Measurements from ENCODE around the gene LRRC75B. TPM values are rescaled to one million over a fixed set of nuclear protein-coding genes. Genes with fewer than 3 reads are reported as not detected.
"Not testable (repeated sequence)": the region's sequence is repeated elsewhere in the genome, so short reads cannot be mapped to it uniquely, and the experiment has no call there.

LRRC75B gene
- polyA plus RNA-seq, result 36.6 TPM
- long read RNA-seq, donor 1, partial matches to known transcripts, result 0 of 2 reads
- long read RNA-seq, donor 1, other reads (novel, unspliced or antisense), result 0 of 2 reads
- long read RNA-seq, donor 2, partial matches to known transcripts, result 6 of 14 reads
- long read RNA-seq, donor 2, other reads (novel, unspliced or antisense), result 0 of 14 reads
- long read RNA-seq, donor 3, transcript LRRC75B-201 (4 exons, 1,238 nt), result major isoform, 7 of 16 reads
- long read RNA-seq, donor 3, partial matches to known transcripts, result 6 of 16 reads
- long read RNA-seq, donor 3, other reads (novel, unspliced or antisense), result 0 of 16 reads
- long read RNA-seq, donor 4, result 0 reads
- long read RNA-seq, donor 5, partial matches to known transcripts, result 0 of 2 reads
- long read RNA-seq, donor 5, other reads (novel, unspliced or antisense), result 0 of 2 reads
- long read RNA-seq, donor 6, partial matches to known transcripts, result 0 of 5 reads
- long read RNA-seq, donor 6, other reads (novel, unspliced or antisense), result 0 of 5 reads
- long read RNA-seq, donor 7, partial matches to known transcripts, result 0 of 5 reads
- long read RNA-seq, donor 7, other reads (novel, unspliced or antisense), result 0 of 5 reads
- long read RNA-seq, donor 8, partial matches to known transcripts, result 0 of 8 reads
- long read RNA-seq, donor 8, other reads (novel, unspliced or antisense), result 0 of 8 reads
- long read RNA-seq, donor 9, partial matches to known transcripts, result 0 of 2 reads
- long read RNA-seq, donor 9, other reads (novel, unspliced or antisense), result 0 of 2 reads
- long read RNA-seq, donor 10, partial matches to known transcripts, result 0 of 4 reads
- long read RNA-seq, donor 10, other reads (novel, unspliced or antisense), result 0 of 4 reads
- long read RNA-seq, donor 11, transcript LRRC75B-201 (4 exons, 1,238 nt), result major isoform, 6 of 9 reads
- long read RNA-seq, donor 11, partial matches to known transcripts, result 0 of 9 reads
- long read RNA-seq, donor 11, other reads (novel, unspliced or antisense), result 0 of 9 reads

- Histone ChIP-seq H3K27me3 (ENCODE audit: control insufficient read depth, insufficient read depth, low read length) (no peaks in the 10 kb centered on the region), H3K9me3 (ENCODE audit: control insufficient read depth, low read depth, low read length) (no peaks in the 10 kb centered on the region), H3K36me3 (ENCODE audit: control insufficient read depth, insufficient read depth, low read length) (peaks cover 17% of the 10 kb centered on the region), H3K4me3 (ENCODE audit: low read length) (peak within 1 kb of the TSS; percentile 70), H3K4me1 (ENCODE audit: control insufficient read depth, insufficient read depth, low read length) (peaks cover 23% of the 10 kb centered on the region), H3K27ac (ENCODE audit: low read length) (peak within 1 kb of the TSS; percentile 92)
- peak; percentile 91 to 96 for DNase-seq
- no CpG with 5 or more reads among the region's 72 CpGs for WGBS (ENCODE audit: insufficient coverage, low lambda C conversion rate)
These were observed at the start of gene LRRC75B for GRCh38 chr22:24592851-24593558. LRRC75B (minus strand) TSS chr22:24593073; CDS start chr22:24593039, 34 bp downstream.

- not testable (repeated sequence) for H3K9me3 ChIP-seq (ENCODE audit: control insufficient read depth, low read depth, low read length); H3K4me1 ChIP-seq (ENCODE audit: control insufficient read depth, insufficient read depth, low read length); H3K4me3 ChIP-seq (ENCODE audit: low read length); H3K27me3 ChIP-seq (ENCODE audit: control insufficient read depth, insufficient read depth, low read length); H3K36me3 ChIP-seq (ENCODE audit: control insufficient read depth, insufficient read depth, low read length); DNase-seq; H3K27ac ChIP-seq (ENCODE audit: low read length)
- no CpG with 5 or more reads among the region's 1 CpG for WGBS (ENCODE audit: insufficient coverage, low lambda C conversion rate)
These were observed 49.4 kb upstream of the LRRC75B start for GRCh38 chr22:24642307-24642706.

GRCh38 chr22:24636513-24636912, 43.6 kb upstream of the LRRC75B start:
- not testable (repeated sequence) for DNase-seq; H3K9me3 ChIP-seq (ENCODE audit: control insufficient read depth, low read depth, low read length); H3K4me1 ChIP-seq (ENCODE audit: control insufficient read depth, insufficient read depth, low read length); H3K36me3 ChIP-seq (ENCODE audit: control insufficient read depth, insufficient read depth, low read length); H3K27me3 ChIP-seq (ENCODE audit: control insufficient read depth, insufficient read depth, low read length); H3K27ac ChIP-seq (ENCODE audit: low read length); H3K4me3 ChIP-seq (ENCODE audit: low read length)
- WGBS (ENCODE audit: insufficient coverage, low lambda C conversion rate), result no CpG with 5 or more reads among the region's 3 CpGs

GRCh38 chr22:24634776-24635389, 42.0 kb upstream of the LRRC75B start:
- not testable (repeated sequence) for H3K4me3 ChIP-seq (ENCODE audit: low read length); H3K27me3 ChIP-seq (ENCODE audit: control insufficient read depth, insufficient read depth, low read length); H3K36me3 ChIP-seq (ENCODE audit: control insufficient read depth, insufficient read depth, low read length); H3K9me3 ChIP-seq (ENCODE audit: control insufficient read depth, low read depth, low read length); H3K4me1 ChIP-seq (ENCODE audit: control insufficient read depth, insufficient read depth, low read length); H3K27ac ChIP-seq (ENCODE audit: low read length); DNase-seq
- no CpG with 5 or more reads among the region's 10 CpGs for WGBS (ENCODE audit: insufficient coverage, low lambda C conversion rate)

- not testable (repeated sequence) for H3K9me3 ChIP-seq (ENCODE audit: control insufficient read depth, low read depth, low read length); H3K36me3 ChIP-seq (ENCODE audit: control insufficient read depth, insufficient read depth, low read length); H3K4me1 ChIP-seq (ENCODE audit: control insufficient read depth, insufficient read depth, low read length); H3K27me3 ChIP-seq (ENCODE audit: control insufficient read depth, insufficient read depth, low read length); H3K4me3 ChIP-seq (ENCODE audit: low read length); H3K27ac ChIP-seq (ENCODE audit: low read length); DNase-seq
- WGBS (ENCODE audit: insufficient coverage, low lambda C conversion rate), result 80% methylated on average over 1 of the region's 16 CpGs
These were observed 40.6 kb upstream of the LRRC75B start for GRCh38 chr22:24633231-24634023.

GRCh38 chr22:24632642-24633041, 39.8 kb upstream of the LRRC75B start:
- not testable (repeated sequence) for H3K27ac ChIP-seq (ENCODE audit: low read length); H3K4me3 ChIP-seq (ENCODE audit: low read length); H3K9me3 ChIP-seq (ENCODE audit: control insufficient read depth, low read depth, low read length); H3K27me3 ChIP-seq (ENCODE audit: control insufficient read depth, insufficient read depth, low read length); H3K36me3 ChIP-seq (ENCODE audit: control insufficient read depth, insufficient read depth, low read length); H3K4me1 ChIP-seq (ENCODE audit: control insufficient read depth, insufficient read depth, low read length)
- peak; percentile 17 to 26 for DNase-seq
- WGBS (ENCODE audit: insufficient coverage, low lambda C conversion rate), result no CpG with 5 or more reads among the region's 13 CpGs

GRCh38 chr22:24631430-24632122, 38.7 kb upstream of the LRRC75B start:
- H3K27me3 ChIP-seq (ENCODE audit: control insufficient read depth, insufficient read depth, low read length); H3K27ac ChIP-seq (ENCODE audit: low read length): not testable (repeated sequence)
- WGBS (ENCODE audit: insufficient coverage, low lambda C conversion rate), result no CpG with 5 or more reads among the region's 16 CpGs

GRCh38 chr22:24630812-24631427, 38.0 kb upstream of the LRRC75B start:
- not testable (repeated sequence) for DNase-seq; H3K4me3 ChIP-seq (ENCODE audit: low read length); H3K36me3 ChIP-seq (ENCODE audit: control insufficient read depth, insufficient read depth, low read length); H3K27ac ChIP-seq (ENCODE audit: low read length); H3K27me3 ChIP-seq (ENCODE audit: control insufficient read depth, insufficient read depth, low read length); H3K9me3 ChIP-seq (ENCODE audit: control insufficient read depth, low read depth, low read length); H3K4me1 ChIP-seq (ENCODE audit: control insufficient read depth, insufficient read depth, low read length)
- WGBS (ENCODE audit: insufficient coverage, low lambda C conversion rate), result no CpG with 5 or more reads among the region's 7 CpGs

More at GRCh38 chr22:24631430-24632122, 38.7 kb upstream of the LRRC75B start:
- H3K9me3 ChIP-seq (ENCODE audit: control insufficient read depth, low read depth, low read length); H3K36me3 ChIP-seq (ENCODE audit: control insufficient read depth, insufficient read depth, low read length); H3K4me3 ChIP-seq (ENCODE audit: low read length); H3K4me1 ChIP-seq (ENCODE audit: control insufficient read depth, insufficient read depth, low read length): not testable (repeated sequence)
- peak in 1 of 2 donors; percentile 19 for DNase-seq

GRCh38 chr22:24629069-24629468, 36.2 kb upstream of the LRRC75B start:
- DNase-seq; H3K36me3 ChIP-seq (ENCODE audit: control insufficient read depth, insufficient read depth, low read length); H3K4me3 ChIP-seq (ENCODE audit: low read length); H3K27me3 ChIP-seq (ENCODE audit: control insufficient read depth, insufficient read depth, low read length); H3K4me1 ChIP-seq (ENCODE audit: control insufficient read depth, insufficient read depth, low read length); H3K27ac ChIP-seq (ENCODE audit: low read length); H3K9me3 ChIP-seq (ENCODE audit: control insufficient read depth, low read depth, low read length): not testable (repeated sequence)
- no CpG with 5 or more reads among the region's 11 CpGs for WGBS (ENCODE audit: insufficient coverage, low lambda C conversion rate)

All from large intestine (tissue), 12 donors.